Epithelial cell of prostate (primary cell): ENCODE measurements around the gene KRTAP5-10.
"Not testable (repeated sequence)": the region's sequence is repeated elsewhere in the genome, so short reads cannot be mapped to it uniquely, and the experiment has no call there.

Experiments
- DNase-seq: peaks from one replicate; pipeline ENCODE4 v3.0.0-alpha.2; 2011; ENCODE audit warnings: low read depth, low spot score
- H3K27ac ChIP-seq: fragments of 450-650 bp; 2 replicates; pipeline ENCODE4 v1.5.1; 2017; ENCODE audit warnings: mild to moderate bottlenecking

Gene KRTAP5-10

GRCh38 chr11:71604798-71605488 lies 39.6 kb downstream of the KRTAP5-10 start:
- not testable (repeated sequence) for DNase-seq, H3K27ac ChIP-seq

GRCh38 chr11:71606853-71607519 lies 41.6 kb downstream of the KRTAP5-10 start:
- not testable (repeated sequence) for H3K27ac ChIP-seq, DNase-seq

GRCh38 chr11:71607520-71608216 lies 42.3 kb downstream of the KRTAP5-10 start:
- H3K27ac ChIP-seq, DNase-seq: not testable (repeated sequence)

GRCh38 chr11:71608272-71608671 lies 42.9 kb downstream of the KRTAP5-10 start:
- H3K27ac ChIP-seq, DNase-seq: not testable (repeated sequence)

GRCh38 chr11:71611218-71611910 lies 46.0 kb downstream of the KRTAP5-10 start:
- not testable (repeated sequence) for H3K27ac ChIP-seq, DNase-seq

- H3K27ac ChIP-seq, DNase-seq: not testable (repeated sequence)
Measured at GRCh38 chr11:71613931-71614330, 48.6 kb downstream of the KRTAP5-10 start.

- not testable (repeated sequence) for H3K27ac ChIP-seq, DNase-seq
Measured at GRCh38 chr11:71614366-71614917, 49.1 kb downstream of the KRTAP5-10 start.

- not testable (repeated sequence) for H3K27ac ChIP-seq
- peak; percentile 87 for DNase-seq
Measured at GRCh38 chr11:71615003-71615402, 49.6 kb downstream of the KRTAP5-10 start.
